ENCODE data around the gene SRSF12.

DNA sequence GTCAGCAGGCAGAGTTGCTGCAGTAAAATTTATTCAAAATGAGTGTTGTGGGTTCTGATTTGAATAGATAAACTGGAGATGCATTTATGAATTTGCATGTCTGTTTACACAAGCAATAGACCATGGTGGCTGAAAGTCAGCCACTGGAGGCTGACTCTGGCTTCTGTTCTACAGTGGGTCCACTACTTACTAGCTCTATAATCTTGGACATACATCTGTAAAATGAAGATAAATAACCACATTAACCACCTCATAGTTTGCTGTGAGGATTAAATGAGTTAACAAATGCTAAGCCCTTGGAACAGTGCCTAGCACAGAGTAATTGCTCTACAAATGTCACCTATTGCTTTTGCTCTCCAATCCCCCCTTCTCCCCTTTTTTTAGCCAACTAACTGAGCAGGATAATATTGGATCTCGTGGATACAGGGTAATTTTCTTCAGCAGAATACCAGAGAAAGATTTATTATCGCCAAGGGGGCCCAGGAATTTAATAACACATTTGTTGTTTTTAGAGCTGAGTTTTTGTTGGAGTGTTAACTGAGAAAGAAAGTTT, 26.6 kb upstream of the SRSF12 start:
- TF ChIP-seq, protein P1, sequence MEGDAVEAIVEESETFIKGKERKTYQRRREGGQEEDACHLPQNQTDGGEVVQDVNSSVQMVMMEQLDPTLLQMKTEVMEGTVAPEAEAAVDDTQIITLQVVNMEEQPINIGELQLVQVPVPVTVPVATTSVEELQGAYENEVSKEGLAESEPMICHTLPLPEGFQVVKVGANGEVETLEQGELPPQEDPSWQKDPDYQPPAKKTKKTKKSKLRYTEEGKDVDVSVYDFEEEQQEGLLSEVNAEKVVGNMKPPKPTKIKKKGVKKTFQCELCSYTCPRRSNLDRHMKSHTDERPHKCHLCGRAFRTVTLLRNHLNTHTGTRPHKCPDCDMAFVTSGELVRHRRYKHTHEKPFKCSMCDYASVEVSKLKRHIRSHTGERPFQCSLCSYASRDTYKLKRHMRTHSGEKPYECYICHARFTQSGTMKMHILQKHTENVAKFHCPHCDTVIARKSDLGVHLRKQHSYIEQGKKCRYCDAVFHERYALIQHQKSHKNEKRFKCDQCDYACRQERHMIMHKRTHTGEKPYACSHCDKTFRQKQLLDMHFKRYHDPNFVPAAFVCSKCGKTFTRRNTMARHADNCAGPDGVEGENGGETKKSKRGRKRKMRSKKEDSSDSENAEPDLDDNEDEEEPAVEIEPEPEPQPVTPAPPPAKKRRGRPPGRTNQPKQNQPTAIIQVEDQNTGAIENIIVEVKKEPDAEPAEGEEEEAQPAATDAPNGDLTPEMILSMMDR (IDR thresholded peaks at IDR 0.05): no peak
- no peak for TF ChIP-seq POLR2A (IDR thresholded peaks at IDR 0.05)

All from right lobe of liver (tissue), 4 donors.